ENCODE measurements around the gene ARHGAP5.

- TF ChIP-seq POLR2A (IDR thresholded peaks at IDR 0.05): no peak
- TF ChIP-seq CTCF (IDR thresholded peaks at IDR 0.05): no peak
- no peak for TF ChIP-seq EP300 (IDR thresholded peaks at IDR 0.05)
Measured at GRCh38 chr14:32102152-32102787, 25.2 kb downstream of the ARHGAP5 start.

All from ovary (tissue), 3 donors.